ENCODE measurements around the gene AQP12A. TPM values are rescaled to one million over a fixed set of nuclear protein-coding genes. Genes with fewer than 3 reads are reported as not detected.

The AQP12A gene
- total RNA-seq, 1 experiment from 2014 or later, result not detected

DNA sequence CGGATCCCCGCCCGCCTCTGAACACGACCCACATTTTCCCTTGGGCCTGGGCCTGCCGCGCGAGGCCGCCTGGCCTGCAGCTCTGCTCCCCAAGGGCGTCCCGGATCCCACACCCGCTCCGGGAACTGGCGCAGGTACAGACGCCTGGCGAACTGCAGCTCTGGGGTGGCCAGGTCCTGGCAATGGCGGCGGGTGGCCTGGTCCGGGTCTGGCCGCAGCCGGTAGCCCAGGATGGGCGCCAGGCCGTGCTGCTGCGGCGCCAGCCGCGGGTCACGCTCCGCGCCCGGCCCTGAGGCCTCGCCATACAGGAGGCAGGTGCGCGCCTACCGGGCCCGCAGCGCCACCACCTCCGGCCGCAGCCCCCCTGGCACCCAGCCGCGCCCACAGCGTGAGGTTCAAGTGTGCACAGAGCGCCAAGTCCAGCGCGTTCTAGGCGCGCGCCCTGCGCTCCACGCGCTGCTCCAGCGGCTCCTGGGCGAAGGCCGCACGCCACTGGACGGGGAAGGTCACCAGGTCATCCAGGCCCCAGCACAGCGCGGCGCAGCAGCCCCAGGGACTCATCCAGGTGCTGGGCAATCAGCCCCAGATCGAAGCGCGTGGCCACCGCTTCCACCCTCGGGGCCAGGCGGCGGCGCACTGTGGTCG lies 9.5 kb downstream of the AQP12A start:
- POLR2A ChIA-PET, result no interaction called here
- CTCF ChIA-PET, result no interaction called here
- no peak for DNase-seq (ENCODE audit: low read depth, low spot score)
- Histone ChIP-seq H3K9me3 (ENCODE audit: control insufficient read depth, insufficient read depth, low read depth, low read length) (no peaks in the 10 kb centered on the region), H3K36me3 (ENCODE audit: control insufficient read depth, insufficient read depth, low read length) (no peaks in the 10 kb centered on the region), H3K4me3 (ENCODE audit: low read depth in 2 of 2, low read length in 2 of 2) (no peak overlapping the region), H3K27ac (ENCODE audit: low read length) (no peak overlapping the region), H3K27me3 (ENCODE audit: control insufficient read depth, insufficient read depth, low read length) (no peaks in the 10 kb centered on the region), H3K4me1 (ENCODE audit: control insufficient read depth, insufficient read depth, low read length) (no peaks in the 10 kb centered on the region)
- TF ChIP-seq TCF7L2 (IDR thresholded peaks at IDR 0.05; ENCODE audit: low read depth, low read length) (no peak), SIN3A (IDR thresholded peaks at IDR 0.05; ENCODE audit: borderline replicate concordance, insufficient read depth, low read depth, low read length) (no peak), POLR2AphosphoS5 (IDR thresholded peaks at IDR 0.05; ENCODE audit: low read depth, low read length) (no peak)
- TF ChIP-seq, protein P1, sequence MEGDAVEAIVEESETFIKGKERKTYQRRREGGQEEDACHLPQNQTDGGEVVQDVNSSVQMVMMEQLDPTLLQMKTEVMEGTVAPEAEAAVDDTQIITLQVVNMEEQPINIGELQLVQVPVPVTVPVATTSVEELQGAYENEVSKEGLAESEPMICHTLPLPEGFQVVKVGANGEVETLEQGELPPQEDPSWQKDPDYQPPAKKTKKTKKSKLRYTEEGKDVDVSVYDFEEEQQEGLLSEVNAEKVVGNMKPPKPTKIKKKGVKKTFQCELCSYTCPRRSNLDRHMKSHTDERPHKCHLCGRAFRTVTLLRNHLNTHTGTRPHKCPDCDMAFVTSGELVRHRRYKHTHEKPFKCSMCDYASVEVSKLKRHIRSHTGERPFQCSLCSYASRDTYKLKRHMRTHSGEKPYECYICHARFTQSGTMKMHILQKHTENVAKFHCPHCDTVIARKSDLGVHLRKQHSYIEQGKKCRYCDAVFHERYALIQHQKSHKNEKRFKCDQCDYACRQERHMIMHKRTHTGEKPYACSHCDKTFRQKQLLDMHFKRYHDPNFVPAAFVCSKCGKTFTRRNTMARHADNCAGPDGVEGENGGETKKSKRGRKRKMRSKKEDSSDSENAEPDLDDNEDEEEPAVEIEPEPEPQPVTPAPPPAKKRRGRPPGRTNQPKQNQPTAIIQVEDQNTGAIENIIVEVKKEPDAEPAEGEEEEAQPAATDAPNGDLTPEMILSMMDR (IDR thresholded peaks at IDR 0.05), result no peak
- TF ChIP-seq, protein P2, sequence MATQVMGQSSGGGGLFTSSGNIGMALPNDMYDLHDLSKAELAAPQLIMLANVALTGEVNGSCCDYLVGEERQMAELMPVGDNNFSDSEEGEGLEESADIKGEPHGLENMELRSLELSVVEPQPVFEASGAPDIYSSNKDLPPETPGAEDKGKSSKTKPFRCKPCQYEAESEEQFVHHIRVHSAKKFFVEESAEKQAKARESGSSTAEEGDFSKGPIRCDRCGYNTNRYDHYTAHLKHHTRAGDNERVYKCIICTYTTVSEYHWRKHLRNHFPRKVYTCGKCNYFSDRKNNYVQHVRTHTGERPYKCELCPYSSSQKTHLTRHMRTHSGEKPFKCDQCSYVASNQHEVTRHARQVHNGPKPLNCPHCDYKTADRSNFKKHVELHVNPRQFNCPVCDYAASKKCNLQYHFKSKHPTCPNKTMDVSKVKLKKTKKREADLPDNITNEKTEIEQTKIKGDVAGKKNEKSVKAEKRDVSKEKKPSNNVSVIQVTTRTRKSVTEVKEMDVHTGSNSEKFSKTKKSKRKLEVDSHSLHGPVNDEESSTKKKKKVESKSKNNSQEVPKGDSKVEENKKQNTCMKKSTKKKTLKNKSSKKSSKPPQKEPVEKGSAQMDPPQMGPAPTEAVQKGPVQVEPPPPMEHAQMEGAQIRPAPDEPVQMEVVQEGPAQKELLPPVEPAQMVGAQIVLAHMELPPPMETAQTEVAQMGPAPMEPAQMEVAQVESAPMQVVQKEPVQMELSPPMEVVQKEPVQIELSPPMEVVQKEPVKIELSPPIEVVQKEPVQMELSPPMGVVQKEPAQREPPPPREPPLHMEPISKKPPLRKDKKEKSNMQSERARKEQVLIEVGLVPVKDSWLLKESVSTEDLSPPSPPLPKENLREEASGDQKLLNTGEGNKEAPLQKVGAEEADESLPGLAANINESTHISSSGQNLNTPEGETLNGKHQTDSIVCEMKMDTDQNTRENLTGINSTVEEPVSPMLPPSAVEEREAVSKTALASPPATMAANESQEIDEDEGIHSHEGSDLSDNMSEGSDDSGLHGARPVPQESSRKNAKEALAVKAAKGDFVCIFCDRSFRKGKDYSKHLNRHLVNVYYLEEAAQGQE (IDR thresholded peaks at IDR 0.05; ENCODE audit: insufficient read depth in 1 of 2, low read depth in 2 of 2, low read length in 1 of 2), result no peak
- in situ Hi-C loops (cut with HindIII; ENCODE audit: low pct_unique_long_range_greater_than_20kb, low sequenced_read_pairs) (no loop called here), intact Hi-C loops (cut with micrococcal nuclease; ENCODE audit: unreplicated experiment) (no loop called here)
- no TSS peak for BruUV-seq (replicated peaks)
- no peak for ATAC-seq

DNA sequence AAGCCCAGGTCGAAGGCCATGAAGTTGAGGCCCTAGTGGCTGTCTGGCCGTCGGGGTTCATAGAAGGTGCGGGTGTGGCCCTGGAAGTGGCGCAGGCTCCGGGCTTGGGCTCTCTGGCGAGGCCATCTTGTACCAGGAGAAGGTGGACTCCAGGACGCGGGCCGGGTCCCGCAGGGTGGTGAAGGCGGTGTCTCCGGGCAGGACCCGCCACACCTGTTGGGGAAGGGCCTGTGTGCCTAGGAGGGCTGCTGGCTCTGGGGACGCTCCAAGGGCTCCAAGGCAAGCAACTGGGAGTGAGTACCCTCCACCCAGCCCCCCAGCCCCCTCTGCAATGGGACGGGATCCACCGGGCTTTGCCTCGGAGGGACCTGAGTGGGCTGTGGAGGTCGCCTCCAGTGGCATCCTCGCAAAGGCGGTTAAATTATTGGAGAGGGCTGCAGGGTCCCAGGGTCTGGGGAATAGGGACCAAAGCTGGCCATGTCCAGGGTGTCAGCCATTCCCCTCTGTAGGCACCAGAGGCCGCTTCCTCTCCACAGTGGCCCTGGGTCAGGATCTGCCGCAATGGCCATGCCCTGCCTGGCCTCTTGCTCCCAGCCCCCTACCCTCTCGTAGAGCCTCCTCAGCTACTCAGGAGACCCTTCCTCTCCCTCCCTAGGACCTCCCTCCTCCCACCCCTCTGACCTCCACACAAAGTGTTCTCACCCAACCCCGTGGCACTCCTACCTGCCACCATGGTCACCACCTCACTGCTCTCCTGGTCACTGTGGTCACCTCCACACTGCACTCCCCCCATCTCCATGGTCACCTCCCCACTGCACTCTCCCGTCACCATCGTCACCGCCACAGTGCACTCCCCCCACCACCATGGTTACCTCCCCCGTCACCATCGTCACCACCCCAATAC lies 10.3 kb downstream of the AQP12A start:
- in situ Hi-C loops (cut with HindIII; ENCODE audit: low pct_unique_long_range_greater_than_20kb, low sequenced_read_pairs), result no loop called here
- DNase-seq (ENCODE audit: low read depth, low spot score) (no peak), ATAC-seq (no peak)
- CTCF ChIA-PET, result no interaction called here
- intact Hi-C loops (cut with micrococcal nuclease; ENCODE audit: unreplicated experiment), result no loop called here
- no peak overlapping the region for H3K27ac ChIP-seq (ENCODE audit: low read length)
- no peaks in the 10 kb centered on the region for H3K36me3 ChIP-seq (ENCODE audit: control insufficient read depth, insufficient read depth, low read length)
- no peaks in the 10 kb centered on the region for H3K4me1 ChIP-seq (ENCODE audit: control insufficient read depth, insufficient read depth, low read length)
- H3K9me3 ChIP-seq (ENCODE audit: control insufficient read depth, insufficient read depth, low read depth, low read length), result no peaks in the 10 kb centered on the region
- H3K27me3 ChIP-seq (ENCODE audit: control insufficient read depth, insufficient read depth, low read length), result no peaks in the 10 kb centered on the region
- no peak overlapping the region for H3K4me3 ChIP-seq (ENCODE audit: low read depth in 2 of 2, low read length in 2 of 2)
- TF ChIP-seq, protein P2 (IDR thresholded peaks at IDR 0.05; ENCODE audit: insufficient read depth in 1 of 2, low read depth in 2 of 2, low read length in 1 of 2), result no peak
- TF ChIP-seq, protein P1 (IDR thresholded peaks at IDR 0.05), result no peak
- no peak for TF ChIP-seq TCF7L2 (IDR thresholded peaks at IDR 0.05; ENCODE audit: low read depth, low read length)
- TF ChIP-seq POLR2AphosphoS5 (IDR thresholded peaks at IDR 0.05; ENCODE audit: low read depth, low read length), result no peak
- TF ChIP-seq SIN3A (IDR thresholded peaks at IDR 0.05; ENCODE audit: borderline replicate concordance, insufficient read depth, low read depth, low read length), result no peak
- POLR2A ChIA-PET, result no interaction called here
- BruUV-seq (replicated peaks), result no TSS peak
